Measurements from ENCODE around the gene DBP.
A peak's percentile ranks its signal among the peaks of the same experiment; 100 is the strongest.
"Not testable (repeated sequence)": the region's sequence is repeated elsewhere in the genome, so short reads cannot be mapped to it uniquely, and the experiment has no call there.

DBP gene

GRCh38 chr19:48639483-48640375 lies 2.5 kb upstream of the DBP start:
- peak; percentile 42 for DNase-seq (ENCODE audit: low read depth)

- DNase-seq (ENCODE audit: low read depth) = no peak
Observed at GRCh38 chr19:48638831-48639381, 1.7 kb upstream of the DBP start.

DNA sequence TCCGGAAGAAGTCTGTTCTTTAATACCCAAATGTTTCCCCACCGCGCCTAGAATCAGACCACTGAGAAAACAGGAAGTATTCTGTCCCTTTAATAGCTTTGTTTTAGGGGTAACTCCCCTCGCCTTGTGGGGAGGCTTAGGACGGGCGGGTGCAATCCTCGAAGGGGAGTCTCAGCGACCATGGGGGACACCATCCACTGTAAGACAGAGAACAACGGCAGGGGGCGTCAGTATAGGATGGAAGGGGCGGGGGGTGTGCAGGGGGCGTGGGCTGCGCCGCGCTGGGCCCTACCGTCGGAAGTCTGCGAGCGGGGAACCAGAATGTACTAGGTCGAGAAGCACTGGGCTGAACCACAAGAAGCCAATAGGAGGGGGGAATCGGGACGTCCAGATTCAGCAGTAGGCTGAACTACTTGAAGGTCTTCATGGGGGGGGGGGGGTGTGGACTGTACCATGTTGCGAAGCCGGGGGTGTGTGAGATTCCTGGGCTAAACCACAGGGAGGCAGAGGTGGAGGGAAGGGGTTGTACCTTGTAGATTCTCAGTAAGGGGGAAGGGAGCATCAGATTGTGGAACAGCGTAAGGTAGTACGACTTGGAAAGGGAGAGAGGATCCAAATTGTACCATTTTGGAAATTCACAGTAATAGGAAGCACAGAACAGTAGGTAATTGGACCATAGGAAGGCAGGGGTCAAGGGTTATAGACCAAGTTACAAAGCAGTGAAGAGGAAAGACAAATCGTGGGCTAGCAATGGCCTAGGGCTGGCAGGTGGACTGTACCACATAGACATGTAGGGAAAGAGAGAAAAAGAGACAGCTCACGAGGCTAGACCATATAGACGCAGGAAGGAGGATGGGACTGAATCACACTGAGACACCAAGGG lies 1.0 kb upstream of the DBP start:
- DNase-seq (ENCODE audit: low read depth) = peak; percentile 98

GRCh38 chr19:48637449-48637947 lies 319 bp upstream of the DBP start:
- DNase-seq (ENCODE audit: low read depth) = peak; percentile 99

DNA sequence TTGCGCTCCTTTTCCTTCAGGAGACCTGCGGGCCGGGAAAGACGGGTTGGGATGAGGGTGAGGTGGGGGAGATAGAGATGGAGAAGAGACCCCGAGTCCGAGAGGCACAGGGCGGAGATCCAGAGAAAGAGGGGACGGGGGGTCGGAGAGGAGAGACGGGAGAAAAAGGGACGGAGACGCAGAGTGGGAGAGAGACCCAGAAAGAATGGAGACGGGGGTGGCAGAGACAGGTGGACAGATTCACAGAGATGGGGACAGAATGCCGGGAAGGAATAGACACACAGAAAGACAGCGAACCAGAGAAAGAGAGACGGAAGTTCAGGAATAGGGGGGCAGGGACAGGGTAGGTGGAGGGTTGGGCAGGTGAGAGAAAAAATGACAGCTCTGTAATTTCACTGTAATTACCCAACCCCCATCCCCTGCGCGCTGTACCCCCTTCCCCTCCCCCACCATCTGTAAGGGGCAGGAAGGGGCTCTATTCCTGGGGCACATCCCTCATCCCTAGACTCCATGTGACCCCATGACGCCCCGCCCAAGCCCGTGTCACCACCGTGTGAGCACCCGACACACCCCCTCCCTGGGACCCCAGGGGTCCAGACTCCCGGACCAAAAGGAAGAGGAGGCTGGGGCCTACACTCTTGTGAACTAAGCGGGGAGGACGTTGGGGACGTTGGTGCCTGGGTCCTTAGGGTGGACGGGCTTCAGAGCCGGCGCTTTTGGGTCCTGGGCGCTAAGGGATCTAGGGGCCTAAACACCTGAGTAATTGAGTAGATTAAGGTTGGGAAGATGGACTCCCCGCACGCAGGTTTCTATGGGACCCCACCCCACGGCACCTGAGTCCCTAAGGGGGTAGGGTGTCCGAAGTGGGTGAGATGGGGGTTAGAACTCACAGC lies 967 bp downstream of the DBP start:
- DNase-seq (ENCODE audit: low read depth) = no peak

DNA sequence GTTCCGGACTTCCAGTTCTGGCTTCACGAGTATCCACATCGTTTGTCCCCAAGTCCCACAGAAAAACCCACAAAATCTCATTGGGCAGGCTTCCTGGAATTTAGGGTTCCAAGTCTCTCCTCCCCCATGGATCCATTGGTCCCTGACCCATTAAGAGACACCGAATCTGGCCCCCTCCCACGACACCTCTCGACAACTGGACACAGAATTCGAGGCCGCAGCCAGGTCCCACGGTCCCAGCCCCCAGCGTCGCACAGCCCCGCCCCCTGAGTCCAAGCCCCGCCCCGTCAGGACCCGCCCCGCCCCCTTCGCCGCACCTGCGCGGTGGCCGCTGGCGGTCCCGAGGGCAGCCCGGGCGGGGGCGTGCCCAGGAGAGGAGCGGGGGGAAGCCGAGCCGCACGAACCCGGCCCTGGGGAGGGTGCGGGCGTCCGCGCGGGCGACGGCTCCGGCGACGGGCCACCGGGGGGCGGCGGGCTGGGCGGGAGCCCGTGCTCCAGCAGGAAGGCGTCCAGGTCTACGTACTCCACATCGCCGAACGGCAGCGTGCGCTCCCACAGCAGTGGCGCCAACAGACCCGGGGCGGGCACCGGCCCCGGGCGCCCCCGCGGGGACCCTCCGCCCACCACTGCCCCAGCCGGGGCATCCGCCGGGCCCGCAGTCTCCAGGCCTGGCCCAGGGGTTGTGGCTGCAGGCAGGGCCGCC lies 1.8 kb downstream of the DBP start:
- no peak for DNase-seq (ENCODE audit: low read depth)

DNA sequence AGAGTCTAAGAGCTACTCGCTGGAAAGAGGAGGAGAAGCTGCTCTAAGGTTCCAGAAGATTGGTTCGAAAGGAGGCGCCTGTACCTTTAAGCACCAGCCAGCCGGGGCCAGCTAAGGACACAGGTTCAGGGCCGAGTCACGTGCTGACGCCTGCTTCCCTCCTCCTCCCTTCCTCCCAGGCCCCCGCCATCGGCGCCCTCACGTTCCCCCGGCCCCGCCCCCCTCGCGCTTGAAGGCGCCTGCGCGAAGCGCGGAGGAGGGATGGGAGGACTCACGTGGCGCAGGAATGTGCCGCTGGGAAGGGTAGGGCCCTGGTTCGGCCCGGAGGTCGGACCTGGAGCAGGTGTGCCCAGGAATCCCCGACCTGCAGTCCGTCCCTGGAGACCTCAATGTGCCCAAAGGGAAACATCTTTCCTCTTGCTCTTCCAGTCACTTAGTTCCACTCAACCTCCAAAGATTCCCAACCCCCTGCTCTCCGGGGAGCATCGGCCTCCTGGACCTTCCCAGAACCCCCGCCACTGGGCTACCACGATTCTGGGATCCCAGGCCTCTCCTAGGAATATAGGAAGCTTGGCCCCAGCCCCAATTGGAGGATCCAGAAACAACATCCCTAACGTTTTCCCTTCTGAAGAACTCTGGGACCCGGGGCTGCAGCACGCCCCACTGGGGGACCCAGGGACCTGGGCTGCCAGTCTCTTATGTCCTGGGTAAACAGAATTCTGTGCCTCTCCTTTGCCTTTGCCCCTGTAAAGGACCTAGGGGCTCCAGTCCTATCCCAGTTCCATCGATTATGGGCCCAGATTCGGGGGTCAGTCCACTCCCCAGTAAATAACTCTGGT lies 2.5 kb downstream of the DBP start:
- peak; percentile 96 for DNase-seq (ENCODE audit: low read depth)

GRCh38 chr19:48634036-48634342 lies 3.2 kb downstream of the DBP start:
- DNase-seq (ENCODE audit: low read depth) = no peak

- no peak for DNase-seq (ENCODE audit: low read depth)
Observed at GRCh38 chr19:48633148-48634035, 3.8 kb downstream of the DBP start.

- no peak for DNase-seq (ENCODE audit: low read depth)
Observed at GRCh38 chr19:48632692-48633147, 4.5 kb downstream of the DBP start.

DNA sequence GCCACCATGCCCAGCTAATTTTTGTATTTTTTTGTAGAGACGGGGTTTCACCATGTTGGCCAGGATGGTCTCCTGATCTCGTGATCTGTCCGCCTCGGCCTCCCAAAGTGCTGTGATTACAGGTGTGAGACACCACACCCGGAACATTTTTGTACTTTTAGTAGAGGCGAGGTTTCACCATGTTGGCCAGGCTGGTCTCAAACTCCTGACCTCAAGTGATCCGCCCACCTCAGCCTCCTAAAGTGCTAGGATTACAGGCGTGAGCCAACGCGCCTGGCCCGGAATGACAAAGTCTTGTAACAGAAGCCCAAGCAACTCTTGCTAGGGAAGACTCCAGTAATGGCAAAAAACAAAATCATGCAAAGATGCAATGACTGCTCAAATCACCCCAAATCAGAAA lies 4.9 kb downstream of the DBP start:
- not testable (repeated sequence) for DNase-seq (ENCODE audit: low read depth)

- no peak for DNase-seq (ENCODE audit: low read depth)
Observed at GRCh38 chr19:48631225-48631624, 6.0 kb downstream of the DBP start.

DNA sequence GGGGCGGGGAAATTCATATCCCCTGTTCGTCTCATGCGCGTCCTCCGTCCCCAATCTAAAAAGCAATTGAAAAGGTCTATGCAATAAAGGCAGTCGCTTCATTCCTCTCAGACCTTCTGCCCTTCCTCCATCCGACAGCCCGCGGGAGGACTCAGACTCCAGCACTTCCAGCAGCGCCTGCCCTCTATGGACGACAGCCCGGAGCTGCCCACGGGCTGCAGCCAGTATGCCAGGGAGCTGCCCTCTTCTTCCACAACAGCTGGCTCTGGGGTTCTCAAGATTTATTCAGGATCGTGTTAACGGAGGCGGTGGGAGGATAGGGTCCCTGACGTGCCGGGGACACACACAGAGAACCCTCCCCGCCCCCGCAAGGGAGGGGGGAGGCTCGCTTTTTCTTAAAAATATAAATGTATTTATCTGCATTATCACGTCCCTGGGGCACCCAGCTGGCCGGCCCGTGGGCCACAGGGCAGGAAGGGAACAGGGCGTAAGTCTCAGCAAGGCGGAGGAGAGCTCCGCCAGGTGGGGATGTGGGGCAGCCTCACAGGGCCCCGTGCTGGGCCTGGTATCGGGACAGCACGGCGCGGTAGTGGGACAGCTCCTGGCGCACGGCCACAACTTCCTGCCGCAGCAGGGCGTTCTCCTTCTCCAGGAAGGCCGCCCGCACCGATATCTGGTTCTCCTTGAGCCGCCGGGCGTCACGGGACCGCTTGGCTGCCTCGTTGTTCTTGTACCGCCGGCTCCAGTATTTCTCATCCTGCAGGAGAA lies 6.7 kb downstream of the DBP start:
- peak; percentile 60 for DNase-seq (ENCODE audit: low read depth)

DNA sequence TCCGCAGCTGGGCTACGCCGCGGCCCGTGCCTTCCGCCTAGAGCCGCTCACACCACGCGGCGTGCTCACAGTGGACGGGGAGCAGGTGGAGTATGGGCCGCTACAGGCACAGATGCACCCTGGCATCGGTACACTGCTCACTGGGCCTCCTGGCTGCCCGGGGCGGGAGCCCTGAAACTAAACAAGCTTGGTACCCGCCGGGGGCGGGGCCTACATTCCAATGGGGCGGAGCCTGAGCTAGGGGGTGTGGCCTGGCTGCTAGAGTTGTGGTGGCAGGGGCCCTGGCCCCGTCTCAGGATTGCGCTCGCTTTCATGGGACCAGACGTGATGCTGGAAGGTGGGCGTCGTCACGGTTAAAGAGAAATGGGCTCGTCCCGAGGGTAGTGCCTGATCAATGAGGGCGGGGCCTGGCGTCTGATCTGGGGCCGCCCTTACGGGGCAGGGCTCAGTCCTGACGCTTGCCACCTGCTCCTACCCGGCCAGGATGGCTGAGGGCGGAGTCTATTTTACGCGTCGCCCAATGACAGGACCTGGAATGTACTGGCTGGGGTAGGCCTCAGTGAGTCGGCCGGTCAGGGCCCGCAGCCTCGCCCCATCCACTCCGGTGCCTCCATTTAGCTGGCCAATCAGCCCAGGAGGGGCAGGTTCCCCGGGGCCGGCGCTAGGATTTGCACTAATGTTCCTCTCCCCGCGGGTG lies 7.4 kb downstream of the DBP start:
- DNase-seq (ENCODE audit: low read depth) = peak; percentile 77

DNA sequence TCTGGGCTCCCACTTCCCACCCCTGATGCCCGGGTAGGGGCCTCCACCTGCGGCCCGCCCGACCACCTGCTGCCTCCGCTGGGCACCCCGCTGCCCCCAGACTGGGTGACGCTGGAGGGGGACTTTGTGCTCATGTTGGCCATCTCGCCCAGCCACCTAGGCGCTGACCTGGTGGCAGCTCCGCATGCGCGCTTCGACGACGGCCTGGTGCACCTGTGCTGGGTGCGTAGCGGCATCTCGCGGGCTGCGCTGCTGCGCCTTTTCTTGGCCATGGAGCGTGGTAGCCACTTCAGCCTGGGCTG lies 7.9 kb downstream of the DBP start:
- DNase-seq (ENCODE audit: low read depth) = no peak

GRCh38 chr19:48628486-48629296 lies 8.5 kb downstream of the DBP start:
- DNase-seq (ENCODE audit: low read depth) = no peak

GRCh38 chr19:48627865-48628314 lies 9.3 kb downstream of the DBP start:
- DNase-seq (ENCODE audit: low read depth) = no peak
